Measurements from ENCODE around the gene NT5DC3. TPM values are rescaled to one million over a fixed set of nuclear protein-coding genes. Genes with fewer than 3 reads are reported as not detected.

NT5DC3 gene
- total RNA-seq, 4 donors from 2014 or later: 64.5 to 185 (median 131) TPM

GRCh38 chr12:103799504-103799856, 41.6 kb downstream of the NT5DC3 start:
- WGBS, 2 donors (ENCODE audit: low coverage in 1 of 2): no CpG with 5 or more reads among the region's 4 CpGs
- H3K27ac ChIP-seq: peak overlapping the region; percentile 11 to 83 (median 75)
- peaks cover 7 to 71% (median 24%) of the 10 kb centered on the region in 3 donors for H3K4me1 ChIP-seq
- no peaks in the 10 kb centered on the region for H3K9me3 ChIP-seq
- no peak overlapping the region for H3K4me3 ChIP-seq
- ATAC-seq: peak; percentile 24
- H3K27me3 ChIP-seq: no peaks in the 10 kb centered on the region
- peaks cover 7 to 83% of the 10 kb centered on the region in 2 donors for H3K36me3 ChIP-seq
- TF ChIP-seq POLR2A (IDR thresholded peaks at IDR 0.05) (no peak), EP300 (IDR thresholded peaks at IDR 0.05) (no peak), POLR2AphosphoS5 (IDR thresholded peaks at IDR 0.05) (no peak), CTCF (IDR thresholded peaks at IDR 0.05) (no peak)

DNA sequence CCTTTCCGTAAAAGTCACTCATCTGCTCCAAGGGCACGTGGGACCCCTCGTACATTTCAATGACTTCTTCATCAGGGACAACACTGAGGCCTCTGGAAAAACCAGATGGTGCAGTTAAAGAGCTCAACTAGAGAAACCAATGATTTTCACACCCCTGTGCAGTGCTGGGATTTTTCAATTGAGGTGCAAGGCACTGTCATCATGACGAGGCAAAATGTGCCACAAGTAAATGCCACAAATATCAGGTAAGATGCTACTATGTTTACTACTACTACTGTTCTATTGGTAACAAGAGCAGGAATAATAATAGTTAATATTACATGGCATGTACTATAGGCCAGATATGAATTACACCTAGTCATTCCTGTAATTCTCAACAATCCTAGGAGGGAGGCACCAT, 42.4 kb downstream of the NT5DC3 start:
- Histone ChIP-seq H3K36me3 (peaks cover 7 to 83% of the 10 kb centered on the region in 2 donors), H3K9me3 (no peaks in the 10 kb centered on the region), H3K27ac (peak overlapping the region in 3 of 4 donors; percentile 71 to 83 (median 79)), H3K27me3 (no peaks in the 10 kb centered on the region), H3K4me1 (peaks cover 7 to 68% (median 24%) of the 10 kb centered on the region in 3 donors), H3K4me3 (no peak overlapping the region)
- ATAC-seq: no peak
- 84 to 92% methylated on average over 4 of the region's 4 CpGs for WGBS, 2 donors (ENCODE audit: low coverage in 1 of 2)
- no peak for TF ChIP-seq POLR2AphosphoS5 (IDR thresholded peaks at IDR 0.05)
- TF ChIP-seq EP300 (IDR thresholded peaks at IDR 0.05): no peak
- no peak for TF ChIP-seq POLR2A (IDR thresholded peaks at IDR 0.05)
- no peak for TF ChIP-seq CTCF (IDR thresholded peaks at IDR 0.05)

DNA sequence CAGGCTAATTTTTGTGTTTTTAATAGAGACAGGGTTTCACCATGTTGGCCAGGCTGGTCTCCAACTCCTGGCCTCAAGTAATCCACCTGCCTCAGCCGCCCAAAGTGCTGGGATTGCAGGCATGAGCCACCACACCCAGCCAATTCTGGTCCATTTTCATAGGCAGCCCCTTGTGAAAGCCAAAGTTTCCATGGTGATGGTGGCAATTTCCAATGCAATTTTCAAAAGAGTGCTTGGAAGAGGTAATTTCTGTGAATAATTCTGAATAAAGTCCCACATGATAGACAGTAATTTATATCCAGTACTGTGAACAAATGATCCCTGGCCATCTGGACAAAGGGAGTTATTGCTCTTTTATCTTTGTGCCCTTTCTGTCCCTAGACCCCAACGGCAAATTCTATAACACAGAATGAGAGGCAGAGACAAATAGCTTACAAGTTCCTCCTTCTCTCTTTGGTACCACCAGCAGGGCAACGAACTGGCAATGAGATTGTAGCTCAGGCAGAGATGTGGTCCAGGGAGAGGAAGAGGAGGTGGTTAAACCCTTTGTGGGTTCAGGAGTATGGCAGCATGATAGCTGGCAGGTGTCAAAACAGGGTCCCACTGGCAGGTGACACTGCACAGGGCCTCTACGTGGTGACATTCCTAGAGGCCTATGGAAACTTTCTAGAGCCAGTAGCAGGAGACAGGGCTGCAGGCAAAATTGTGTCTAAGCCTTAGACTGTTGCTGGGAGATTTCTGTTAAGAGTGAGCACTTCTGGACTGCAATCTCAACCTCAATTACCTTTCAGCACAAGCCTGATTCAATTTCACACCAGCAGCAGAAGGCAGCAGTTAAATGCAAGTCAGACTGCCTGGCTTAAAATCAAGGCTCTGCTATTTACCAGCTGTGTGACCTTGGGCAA, 46.5 kb downstream of the NT5DC3 start:
- ATAC-seq: no peak
- Histone ChIP-seq H3K27me3 (no peaks in the 10 kb centered on the region), H3K36me3 (peaks cover 11 to 100% of the 10 kb centered on the region in 2 donors), H3K27ac (no peak overlapping the region), H3K4me1 (peaks cover 0 to 27% (median 0%) of the 10 kb centered on the region in 3 donors), H3K4me3 (no peak overlapping the region), H3K9me3 (no peaks in the 10 kb centered on the region)
- TF ChIP-seq POLR2AphosphoS5 (IDR thresholded peaks at IDR 0.05): no peak
- no peak for TF ChIP-seq EP300 (IDR thresholded peaks at IDR 0.05)
- TF ChIP-seq CTCF (IDR thresholded peaks at IDR 0.05): no peak
- TF ChIP-seq POLR2A (IDR thresholded peaks at IDR 0.05): no peak
- WGBS, 2 donors (ENCODE audit: low coverage in 1 of 2): 72 to 83% methylated on average over 4 of the region's 4 CpGs

DNA sequence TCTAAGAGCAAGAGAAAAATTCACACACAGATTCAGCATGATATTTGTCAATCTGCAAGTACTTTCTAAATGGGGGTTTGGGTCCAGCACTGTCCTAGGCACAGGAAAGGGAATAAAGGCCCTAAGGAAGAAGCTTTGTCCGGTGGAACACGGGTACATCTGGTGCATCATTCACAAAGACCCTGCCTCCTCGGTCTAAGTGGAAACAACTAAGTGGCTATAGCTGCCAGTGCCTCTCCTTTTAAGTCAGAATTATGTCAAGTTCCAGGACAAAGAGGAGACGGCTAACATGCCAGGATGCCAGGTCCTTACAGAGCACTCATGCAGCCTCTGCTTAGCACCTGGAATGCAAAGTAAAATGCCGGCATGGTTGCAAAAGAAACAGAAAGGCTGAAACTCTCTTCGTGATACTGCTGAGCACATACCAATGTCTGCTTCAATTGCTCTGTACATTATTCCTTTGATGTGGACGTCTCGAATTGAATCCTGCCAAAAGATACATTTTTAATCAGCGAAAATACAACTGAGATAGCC, 47.5 kb downstream of the NT5DC3 start:
- Histone ChIP-seq H3K4me3 (no peak overlapping the region), H3K4me1 (peaks cover 0 to 23% (median 0%) of the 10 kb centered on the region in 3 donors), H3K36me3 (peaks cover 11 to 100% of the 10 kb centered on the region in 2 donors), H3K27me3 (no peaks in the 10 kb centered on the region), H3K9me3 (no peaks in the 10 kb centered on the region), H3K27ac (peak overlapping the region in 1 of 4 donors; percentile 13)
- 71% methylated on average over 6 to 7 of the region's 9 CpGs for WGBS, 2 donors (ENCODE audit: low coverage in 1 of 2)
- TF ChIP-seq CTCF (IDR thresholded peaks at IDR 0.05): no peak
- TF ChIP-seq POLR2A (IDR thresholded peaks at IDR 0.05): no peak
- no peak for TF ChIP-seq EP300 (IDR thresholded peaks at IDR 0.05)
- TF ChIP-seq POLR2AphosphoS5 (IDR thresholded peaks at IDR 0.05): no peak
- ATAC-seq: no peak
